ENCODE measurements around the gene IPCEF1.

The IPCEF1 gene, protein sequence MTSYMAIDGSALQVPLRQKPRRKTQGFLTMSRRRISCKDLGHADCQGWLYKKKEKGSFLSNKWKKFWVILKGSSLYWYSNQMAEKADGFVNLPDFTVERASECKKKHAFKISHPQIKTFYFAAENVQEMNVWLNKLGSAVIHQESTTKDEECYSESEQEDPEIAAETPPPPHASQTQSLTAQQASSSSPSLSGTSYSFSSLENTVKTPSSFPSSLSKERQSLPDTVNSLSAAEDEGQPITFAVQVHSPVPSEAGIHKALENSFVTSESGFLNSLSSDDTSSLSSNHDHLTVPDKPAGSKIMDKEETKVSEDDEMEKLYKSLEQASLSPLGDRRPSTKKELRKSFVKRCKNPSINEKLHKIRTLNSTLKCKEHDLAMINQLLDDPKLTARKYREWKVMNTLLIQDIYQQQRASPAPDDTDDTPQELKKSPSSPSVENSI

DNA sequence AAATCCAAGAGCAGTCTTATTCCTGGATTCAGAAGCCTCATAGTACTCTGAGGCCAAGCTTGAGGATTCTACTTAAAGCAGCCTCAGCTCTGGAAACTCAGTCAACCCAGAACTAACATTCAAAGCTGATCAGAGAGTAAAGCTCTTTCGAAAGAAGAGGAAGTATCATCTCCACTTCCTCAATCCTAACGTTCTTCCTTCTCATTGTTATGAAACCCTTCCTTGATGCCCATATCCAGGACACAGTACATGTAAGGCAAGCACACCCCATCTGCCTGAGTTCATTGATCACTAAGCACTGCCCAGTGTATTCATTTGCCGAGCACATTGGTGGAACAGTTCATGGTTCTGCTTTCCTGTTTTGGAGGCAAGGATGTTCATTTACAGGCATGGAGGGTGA lies at the start of gene IPCEF1:
TSS of gene IPCEF1 (minus strand) at position 114 of the 400 bp plus-strand sequence. CDS start 90,856 bp downstream, outside the sequence.
- no peak for DNase-seq

DNA sequence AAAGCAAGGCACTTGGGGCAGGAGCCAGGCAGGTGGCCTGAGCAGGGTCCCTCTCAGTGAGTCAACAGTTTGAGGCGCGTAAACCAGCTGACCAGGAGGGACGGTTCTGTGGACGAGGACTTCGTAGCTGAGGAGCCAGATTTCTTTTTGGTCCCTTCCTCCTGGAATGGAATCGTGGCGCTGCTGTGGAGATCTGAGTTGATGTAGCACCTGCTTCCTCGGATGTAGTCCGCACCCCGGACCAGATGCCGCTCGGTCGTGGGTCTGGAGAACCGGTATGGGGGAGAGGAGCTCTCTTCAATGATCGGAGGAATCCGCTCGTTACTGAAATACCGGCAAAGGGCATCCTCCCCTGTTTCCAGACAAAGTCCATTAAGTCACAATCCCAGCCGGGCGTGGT lies 49.7 kb upstream of the IPCEF1 start:
- no peak for DNase-seq

DNA sequence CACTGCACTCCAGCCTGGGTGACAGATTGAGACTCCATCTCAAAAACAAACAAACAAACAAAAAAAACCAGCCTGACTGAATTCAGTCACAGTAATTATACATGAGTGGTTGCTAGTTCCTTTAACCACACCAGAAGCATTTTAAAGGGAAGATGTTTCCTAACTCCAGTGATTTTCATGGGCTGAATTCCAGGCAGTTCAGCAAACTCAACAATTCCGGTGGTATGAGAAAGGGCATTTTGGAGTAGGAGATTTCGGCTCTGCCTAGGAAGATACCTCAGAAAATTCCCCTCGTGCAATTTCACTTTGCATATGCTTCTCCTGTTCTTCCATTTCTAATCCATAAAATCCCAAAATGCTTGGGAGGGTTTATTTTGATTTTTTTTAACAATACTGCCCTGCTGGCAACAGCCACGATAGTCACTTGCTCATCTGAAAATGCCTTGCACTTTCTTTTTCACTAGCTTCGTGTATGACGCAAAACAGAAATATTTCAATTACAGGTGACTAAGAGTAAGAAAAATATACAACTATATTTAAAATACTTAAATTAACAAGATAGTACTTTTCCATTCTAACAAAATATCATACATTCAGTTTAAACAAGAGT lies 48.3 kb upstream of the IPCEF1 start:
- no peak for DNase-seq

DNA sequence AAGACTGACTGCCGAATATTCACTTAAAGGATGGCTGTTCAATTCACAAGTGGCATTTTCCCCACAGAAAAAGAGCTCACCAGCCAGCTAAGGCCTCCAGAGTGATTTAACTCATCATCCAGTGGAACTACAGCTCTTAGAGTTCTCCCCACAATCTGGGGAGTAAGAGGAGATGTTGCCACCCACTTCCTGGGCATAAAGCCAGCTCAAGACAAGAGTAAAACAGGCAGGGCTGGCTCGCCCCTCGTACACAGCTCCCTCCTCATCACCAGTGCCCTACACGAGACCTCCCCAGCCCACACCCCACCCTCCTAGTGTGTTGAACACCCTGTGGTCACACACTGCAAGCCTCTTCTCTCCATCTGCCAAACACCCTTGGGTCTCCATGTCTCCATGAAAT lies 47.2 kb upstream of the IPCEF1 start:
- no peak for DNase-seq

DNA sequence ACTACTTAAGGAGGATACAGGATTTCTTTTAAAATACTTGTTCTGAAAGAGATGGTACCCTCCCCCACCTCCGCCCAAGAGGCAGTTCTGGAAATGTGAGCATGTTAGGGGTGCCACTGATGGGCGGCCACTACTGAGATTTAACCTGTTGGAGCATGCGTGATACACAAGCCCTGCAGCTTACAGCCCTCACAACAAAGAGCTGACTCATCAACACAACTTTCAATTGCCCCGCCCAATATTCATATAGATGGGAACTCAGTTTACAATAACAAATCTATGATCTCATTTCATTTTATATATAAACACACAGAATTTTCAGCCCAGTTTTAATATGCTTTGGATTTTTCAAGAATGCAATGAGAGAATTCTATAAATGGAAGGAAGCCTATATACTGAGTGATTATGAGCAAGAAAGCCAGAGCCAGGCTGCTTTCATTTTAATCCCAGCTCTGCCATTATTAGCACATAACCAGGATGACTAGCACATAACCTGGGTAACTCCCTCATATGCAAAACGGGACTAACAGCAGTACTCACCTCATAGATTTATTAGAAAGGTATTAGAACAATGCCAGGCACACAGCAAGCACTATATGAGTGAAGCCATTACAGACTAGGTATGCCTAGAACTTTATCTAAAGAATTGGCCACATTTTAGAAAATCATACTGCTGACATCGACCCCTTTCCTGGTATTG lies 45.6 kb upstream of the IPCEF1 start:
- DNase-seq, result no peak

DNA sequence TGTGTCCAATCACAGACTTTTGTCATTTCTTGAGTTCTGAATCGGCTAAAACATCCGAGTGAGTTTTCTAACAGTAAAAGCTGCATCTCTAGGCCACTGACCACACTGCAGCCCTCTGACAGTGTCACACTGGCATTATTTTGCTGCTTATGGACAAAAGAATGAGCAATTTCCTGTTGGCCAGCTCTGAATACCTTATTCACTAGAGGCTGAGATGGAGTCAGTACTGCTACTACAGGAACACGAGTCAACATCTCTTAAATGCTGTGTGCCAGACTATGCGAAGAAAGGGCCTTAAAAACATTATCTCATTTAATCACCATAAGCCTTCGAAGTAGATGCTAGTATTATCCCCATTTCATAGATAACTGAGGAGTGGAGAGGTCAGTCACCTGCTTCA lies 42.5 kb upstream of the IPCEF1 start:
- no peak for DNase-seq

DNA sequence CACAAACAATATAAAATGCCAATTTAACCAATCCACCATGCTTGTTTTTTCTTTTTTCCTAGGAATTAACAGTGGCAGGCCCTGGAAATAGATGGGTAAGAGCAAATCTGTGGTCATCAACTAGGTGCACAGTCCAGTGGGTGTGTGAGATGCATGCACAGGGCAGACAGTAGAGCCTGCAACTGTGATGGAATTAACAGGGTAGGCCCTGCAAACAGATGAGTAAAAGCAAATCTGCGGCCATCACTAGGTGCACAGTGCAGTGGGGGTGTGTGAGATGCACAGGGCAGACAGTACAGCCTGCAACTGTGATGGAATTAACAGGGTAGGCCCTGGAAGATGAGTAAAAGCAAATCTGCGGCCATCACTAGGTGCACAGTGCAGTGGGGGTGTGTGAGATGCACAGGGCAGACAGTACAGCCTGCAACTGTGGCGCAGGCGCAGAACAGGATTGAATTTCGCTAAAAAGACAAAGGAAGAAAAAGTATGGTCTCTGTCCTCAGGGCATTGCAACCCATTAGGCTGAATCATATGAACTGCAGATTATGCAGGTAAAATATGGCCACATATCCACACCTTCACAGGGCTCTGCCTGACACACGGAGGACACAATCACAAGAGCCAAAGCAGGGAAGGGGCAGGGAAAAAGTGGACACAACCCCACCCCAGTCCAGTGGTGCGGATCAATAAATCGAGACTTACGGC lies 41.0 kb upstream of the IPCEF1 start:
- no peak for DNase-seq

DNA sequence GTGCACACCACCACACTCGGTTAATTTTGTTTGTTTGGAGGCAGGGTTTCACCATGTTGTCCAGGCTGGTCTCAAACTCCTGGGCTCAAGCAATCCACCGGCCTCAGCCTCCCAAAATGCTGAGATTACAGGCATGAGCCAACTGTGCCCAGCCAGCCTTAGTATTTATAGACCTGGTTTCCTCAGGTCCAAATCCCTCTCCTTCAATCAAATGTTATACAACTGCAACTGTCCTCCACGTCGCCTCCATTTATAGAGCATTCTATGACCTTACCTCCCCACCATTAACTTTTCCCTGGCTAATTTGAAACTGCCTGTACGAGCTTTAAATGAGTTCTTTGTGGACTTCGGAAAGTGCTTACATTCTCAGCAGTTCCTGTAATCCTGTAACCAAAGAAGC lies 39.3 kb upstream of the IPCEF1 start:
- no peak for DNase-seq

DNA sequence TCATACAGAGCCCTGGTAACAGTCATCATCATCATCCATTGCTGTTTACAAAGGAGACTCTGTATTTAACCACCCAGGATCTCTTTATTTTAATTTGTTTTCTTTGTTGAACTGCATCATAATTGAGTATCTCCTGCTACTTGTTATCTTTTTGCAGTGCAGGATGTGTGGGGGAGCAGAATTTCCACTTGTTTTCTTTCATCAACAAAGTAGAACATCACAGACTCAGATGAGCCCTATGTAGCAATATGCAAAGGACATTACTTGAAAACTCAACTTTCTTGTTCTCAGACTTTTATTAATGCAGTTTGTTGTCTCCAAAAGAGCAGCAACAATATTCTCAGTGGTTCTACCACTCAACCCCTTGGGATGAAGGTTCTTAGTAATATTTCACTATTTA lies 38.7 kb upstream of the IPCEF1 start:
- DNase-seq, result no peak

DNA sequence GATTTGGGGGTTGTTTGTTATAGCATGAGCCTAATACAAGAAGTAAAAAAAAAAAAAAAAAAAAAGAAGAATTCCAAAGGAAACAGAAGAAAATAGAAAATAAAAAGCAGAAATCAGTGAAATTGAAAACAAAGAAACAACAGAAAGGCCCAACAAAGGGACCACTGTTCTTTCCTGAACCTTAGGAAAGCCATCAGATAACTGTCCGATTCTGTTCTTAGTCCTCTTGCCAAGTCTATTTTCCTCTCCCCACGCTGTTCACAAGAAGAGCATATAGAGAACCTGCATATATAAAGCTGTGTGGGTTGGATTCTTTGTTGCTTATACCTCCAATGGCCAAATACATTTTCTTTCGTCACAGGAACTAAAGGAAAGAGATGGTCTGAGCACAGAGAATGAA lies 38.0 kb upstream of the IPCEF1 start:
- DNase-seq, result no peak

DNA sequence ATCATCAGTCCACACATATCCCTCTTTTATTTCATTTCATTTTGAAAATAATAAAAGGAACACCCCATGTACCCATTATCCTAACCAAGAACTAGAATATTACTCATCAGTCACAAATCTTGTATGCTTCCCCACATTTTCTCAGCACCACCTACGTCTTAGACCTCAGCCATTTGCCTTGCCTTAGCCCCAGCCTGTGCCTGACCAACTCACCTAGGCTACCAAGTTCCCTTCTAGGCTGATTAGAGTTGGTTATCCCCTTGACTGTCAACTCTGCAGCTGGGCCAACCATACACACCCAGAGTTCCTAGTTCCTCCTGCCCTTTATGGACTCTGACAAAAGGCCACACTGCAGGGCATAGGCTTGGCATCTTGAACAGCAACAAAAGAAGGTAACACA lies 33.4 kb upstream of the IPCEF1 start:
- no peak for DNase-seq

DNA sequence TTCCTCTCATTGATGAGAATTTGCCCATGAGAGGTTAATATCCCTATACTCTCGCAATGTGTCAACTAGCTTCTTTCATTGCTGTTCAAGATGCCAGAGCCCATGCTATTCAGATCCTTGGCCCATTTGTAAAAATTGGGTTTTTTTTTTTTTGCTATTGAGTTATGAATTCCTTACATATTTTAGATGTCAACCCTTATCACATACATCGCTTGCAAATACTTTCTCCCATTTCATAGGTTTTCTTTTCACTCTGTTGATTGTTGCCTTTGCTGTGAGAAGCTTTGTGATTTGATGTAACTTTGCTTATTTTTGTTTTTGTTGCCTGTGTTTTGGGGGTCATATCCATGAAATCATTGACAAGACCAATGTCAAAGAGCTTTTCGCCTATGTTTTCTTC lies 32.2 kb upstream of the IPCEF1 start:
- DNase-seq, result no peak

DNA sequence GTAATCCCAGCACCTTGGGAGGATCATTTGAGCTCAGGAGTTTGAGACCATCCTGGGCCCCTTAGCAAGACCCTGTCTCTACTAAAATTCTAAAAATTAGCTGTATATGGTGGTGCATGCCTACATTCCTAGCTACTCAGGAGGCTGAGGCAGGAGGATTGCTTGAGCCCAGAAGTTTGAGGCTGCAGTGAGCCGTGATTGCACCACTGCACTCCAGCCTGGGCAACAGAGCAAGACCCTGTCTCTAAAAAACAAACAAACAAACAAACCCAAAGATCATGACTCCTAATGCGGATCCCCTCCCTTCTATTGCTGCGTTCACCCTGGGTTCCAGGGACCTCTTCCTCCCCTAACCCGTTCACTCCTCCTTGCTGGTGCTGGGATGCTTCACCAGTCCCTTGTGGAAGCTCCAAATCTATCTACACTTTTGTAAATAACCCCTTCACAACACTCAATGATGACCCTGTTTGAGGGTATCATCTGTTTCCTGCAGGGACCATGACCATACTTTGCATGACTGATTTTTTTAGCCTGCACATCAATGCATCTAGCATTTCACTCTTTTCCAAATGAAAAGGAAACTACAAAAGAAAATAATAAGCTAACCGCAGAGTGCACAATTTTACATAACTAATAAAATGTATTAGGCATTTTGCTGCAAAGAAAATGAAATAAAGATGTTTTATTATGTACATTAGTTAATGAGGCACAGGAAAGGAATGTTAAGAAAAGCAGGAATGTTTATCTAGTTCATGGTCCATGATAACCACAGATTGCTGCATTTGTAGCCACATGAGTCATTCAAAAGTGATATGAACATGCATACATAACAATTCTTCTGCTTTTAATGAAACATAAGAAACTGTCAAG lies 30.5 kb upstream of the IPCEF1 start:
- DNase-seq, result no peak

DNA sequence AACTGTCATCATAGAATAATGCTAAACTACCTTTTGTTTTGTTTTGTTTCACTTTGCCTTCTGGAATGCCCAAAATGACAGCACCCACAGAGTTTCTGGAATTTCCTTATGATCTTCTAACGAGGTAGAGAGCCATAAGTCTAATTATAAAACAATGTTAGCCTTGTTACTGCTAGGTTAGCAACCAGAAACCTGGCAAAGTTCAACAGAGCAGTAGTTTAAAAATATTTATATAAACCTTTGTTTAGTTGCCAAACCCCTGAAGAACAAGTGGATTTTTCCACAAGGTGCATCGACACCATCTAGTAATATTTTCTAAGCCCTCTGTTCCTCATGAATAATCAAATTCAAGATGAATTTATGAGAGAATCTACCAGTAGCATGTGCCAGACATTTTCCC lies 27.6 kb upstream of the IPCEF1 start:
- no peak for DNase-seq

DNA sequence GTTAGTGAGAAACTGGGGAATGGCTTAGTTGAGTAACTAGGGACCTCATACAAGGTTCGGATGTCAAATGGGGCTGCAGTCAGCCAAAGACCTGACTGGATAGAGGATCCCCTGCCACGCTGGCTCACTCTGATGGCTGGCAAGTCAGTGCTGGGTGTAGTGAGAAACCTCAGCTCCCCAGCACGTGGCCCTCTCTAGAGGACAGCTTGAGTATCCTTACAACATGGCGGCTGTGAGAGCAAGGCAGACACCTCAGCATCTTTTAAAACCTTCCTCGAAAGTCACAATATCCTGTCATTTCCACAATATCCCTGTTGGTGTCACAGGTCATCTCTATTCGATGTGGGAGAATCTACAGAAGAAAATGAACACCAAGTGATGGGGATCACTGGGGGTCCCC lies 26.7 kb upstream of the IPCEF1 start:
- DNase-seq, result no peak

DNA sequence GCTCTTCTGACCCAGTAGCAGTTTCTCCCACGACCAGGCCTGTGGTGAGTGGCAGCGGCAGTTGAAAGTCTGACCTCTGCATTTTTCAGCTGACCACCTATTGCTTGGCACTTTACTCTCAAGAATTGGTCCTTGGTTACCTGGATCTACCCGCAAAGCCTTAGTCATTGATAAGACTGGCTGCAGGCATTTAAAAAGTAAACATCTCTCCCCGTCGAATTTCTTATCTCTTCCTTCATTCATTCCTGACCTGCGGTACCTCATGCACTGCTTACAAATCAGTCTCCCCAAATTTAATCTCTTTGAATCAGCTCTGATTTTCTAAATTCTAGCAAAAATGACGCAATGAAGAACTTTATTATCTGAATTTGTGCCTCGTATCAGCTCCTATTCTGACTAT lies 26.1 kb upstream of the IPCEF1 start:
- DNase-seq, result no peak

DNA sequence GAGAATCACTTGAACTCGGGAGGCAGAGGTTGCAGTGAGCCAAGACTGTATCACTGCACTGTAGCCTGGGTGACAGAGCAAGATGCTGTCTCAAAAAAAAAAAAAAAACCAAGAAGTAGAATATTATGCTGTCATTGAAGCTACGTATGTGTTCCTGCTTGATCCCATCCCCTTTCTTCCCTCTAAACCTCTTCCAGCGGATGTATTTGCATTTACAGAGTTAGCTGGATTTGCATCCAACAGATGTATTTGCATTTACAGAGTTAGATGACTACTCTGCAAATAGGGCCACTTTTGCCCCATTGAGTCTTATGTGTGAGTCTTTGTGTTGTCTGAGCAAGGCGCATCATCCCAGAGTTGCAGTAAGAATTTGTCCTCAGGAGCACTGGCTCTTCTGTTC lies 24.9 kb upstream of the IPCEF1 start:
- no peak for DNase-seq

DNA sequence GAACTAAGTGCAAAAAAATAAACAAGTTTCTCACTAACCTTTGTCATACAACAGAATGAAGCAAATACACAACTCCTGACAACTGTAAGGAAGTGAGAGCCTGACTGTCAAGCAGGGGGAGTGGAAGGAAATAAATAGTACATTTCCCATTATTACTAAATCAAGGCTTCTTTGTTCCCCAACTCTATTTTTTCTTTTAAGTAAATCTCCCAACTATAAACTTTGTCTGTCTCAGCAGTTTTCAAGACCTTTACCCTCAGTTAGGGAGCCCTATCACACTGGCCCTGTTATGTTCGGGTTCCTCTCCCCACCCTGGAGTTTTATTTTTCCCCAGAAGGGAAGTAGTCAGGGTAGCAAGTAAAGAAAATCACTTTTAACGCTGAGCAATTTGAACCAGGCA lies 24.1 kb upstream of the IPCEF1 start:
- no peak for DNase-seq

DNA sequence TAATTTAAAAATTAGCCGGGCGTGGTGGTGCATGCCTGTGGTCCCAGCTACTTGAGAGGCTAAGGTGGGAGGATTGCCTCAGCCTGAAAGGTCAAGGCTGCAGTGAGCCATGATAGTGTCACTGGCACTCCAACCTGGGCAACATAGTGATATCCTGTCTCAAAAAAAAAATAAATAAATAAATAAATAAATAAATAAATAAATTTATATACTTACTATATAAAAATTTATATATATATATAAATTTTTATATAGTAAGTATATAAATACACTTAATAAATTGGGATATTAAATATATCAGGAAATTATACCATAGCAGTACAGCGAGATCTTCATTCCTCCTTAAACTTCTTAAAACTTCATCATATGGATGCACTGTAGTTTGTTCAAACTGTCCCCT lies 23.0 kb upstream of the IPCEF1 start:
- DNase-seq, result no peak

DNA sequence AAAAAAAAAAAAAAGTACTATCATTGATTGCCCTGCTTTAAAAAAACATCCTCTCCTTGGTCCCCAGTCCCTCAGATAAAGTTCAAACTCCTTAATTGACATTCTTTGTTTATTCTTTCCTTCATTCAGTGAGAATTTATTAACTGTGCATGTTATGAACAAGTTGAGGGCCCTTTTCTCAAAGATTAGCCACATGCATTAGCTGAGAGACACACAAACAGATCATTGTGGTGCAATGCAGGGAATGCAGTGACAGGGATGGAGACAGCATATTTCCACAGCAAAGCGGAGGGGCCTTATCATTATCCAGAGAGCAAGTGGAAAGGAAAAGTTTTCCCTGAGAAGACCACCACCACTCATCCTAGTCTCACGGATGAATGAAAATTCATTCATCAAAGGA lies 21.9 kb upstream of the IPCEF1 start:
- no peak for DNase-seq

DNA sequence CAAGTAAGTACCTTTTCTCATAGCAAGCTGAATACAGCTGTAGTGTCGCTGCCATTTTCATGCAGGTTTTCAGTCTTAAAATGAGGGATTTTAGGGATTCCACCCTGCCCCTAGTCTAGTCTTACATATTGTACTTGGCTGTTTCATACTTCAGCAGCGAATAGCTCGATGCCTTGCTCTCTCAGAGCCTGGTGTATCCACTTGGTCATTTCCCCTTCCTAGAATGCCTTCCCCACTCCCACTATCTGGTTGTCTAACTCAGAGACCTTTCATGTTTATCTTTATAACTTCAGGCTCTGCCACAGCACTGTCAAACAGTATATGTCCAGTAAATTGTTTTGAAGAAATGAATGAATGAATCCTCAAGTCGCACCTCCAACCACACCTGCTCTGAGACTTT lies 21.1 kb upstream of the IPCEF1 start:
- no peak for DNase-seq

DNA sequence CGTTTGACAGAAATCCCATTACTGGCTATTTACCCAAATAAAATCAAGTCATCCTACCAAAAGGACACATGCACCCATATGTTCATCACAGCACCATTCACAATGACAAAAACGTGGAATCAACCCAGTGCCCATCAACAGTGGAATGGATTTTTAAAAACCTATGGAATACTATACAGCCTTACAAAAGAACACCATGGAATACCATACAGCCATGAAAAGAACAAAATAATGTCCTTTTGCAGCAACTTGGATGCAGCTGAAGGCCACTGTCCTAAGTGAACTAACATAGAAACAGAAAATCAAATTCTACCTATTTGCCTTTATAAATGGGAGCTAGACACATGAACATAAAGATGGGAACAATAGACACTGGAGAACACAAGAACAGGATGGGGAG lies 17.4 kb upstream of the IPCEF1 start:
- no peak for DNase-seq

DNA sequence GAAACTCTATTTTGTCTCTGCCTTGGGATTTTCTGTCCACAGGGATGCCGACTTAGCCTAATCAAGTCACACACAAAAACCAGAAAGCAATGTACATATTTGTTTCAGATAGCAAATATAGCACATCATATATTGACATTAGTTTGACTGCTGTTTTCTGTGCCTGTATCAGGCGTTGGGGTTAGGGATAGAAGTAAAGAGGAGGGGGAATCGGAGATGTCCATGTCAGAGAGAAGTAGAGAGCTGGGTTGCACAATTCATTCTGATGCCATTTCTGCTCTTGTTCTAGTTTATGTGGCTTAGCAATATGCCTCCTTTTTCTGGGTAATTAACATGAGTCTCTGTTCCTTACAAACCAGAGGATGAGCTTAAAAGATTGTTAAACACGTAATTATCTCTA lies 14.7 kb upstream of the IPCEF1 start:
- DNase-seq, result no peak

Measured in activated gamma-delta T cell treated with Interleukin-2 at 50 U/mL for 16 hours (primary cell).